Hepatocyte (in vitro differentiated cells): Measurements from ENCODE around the gene HVCN1. TPM values are rescaled to one million over a fixed set of nuclear protein-coding genes. Genes with fewer than 3 reads are reported as not detected.

Experiments
- DNase-seq: peaks from one replicate; pipeline ENCODE4 v3.0.0-alpha.2; 2016; ENCODE audit warnings: low spot score
- H2AFZ ChIP-seq: fragments of 200-600 bp; sonication (generic); 2 replicates; pipeline ENCODE4 v1.6.0; 2016; ENCODE audit warnings: antibody characterized with exemption, mild to moderate bottlenecking
- H3K27ac ChIP-seq: fragments of 200-600 bp; sonication (generic); 2 replicates; pipeline ENCODE4 v1.5.1; 2016; ENCODE audit warnings: mild to moderate bottlenecking
- H3K27me3 ChIP-seq: fragments of 200-600 bp; sonication (generic); 2 replicates; pipeline ENCODE4 v1.6.1; 2016
- H3K36me3 ChIP-seq: fragments of 200-600 bp; sonication (generic); replicated peaks from 2 replicates; pipeline ENCODE4 v1.5.1; 2016; ENCODE audit warnings: low read depth; ENCODE audit not compliant: insufficient read depth
- H3K4me1 ChIP-seq: fragments of 200-600 bp; sonication (generic); 2 replicates; pipeline ENCODE4 v1.5.1; 2016; ENCODE audit warnings: mild to moderate bottlenecking, moderate library complexity; ENCODE audit not compliant: insufficient read depth
- H3K4me2 ChIP-seq: fragments of 200-600 bp; sonication (generic); 2 replicates; pipeline ENCODE4 v1.6.0; 2016
- H3K4me3 ChIP-seq: fragments of 200-600 bp; sonication (generic); 2 replicates; pipeline ENCODE4 v1.5.1; 2016; ENCODE audit warnings: mild to moderate bottlenecking
- H3K79me2 ChIP-seq: fragments of 200-600 bp; sonication (generic); 2 replicates; pipeline ENCODE4 v1.6.0; 2017; ENCODE audit warnings: mild to moderate bottlenecking
- H3K9me2 ChIP-seq: fragments of 200-600 bp; sonication (generic); replicated peaks from 2 replicates; pipeline ENCODE4 v1.6.0; 2017; ENCODE audit warnings: mild to moderate bottlenecking; ENCODE audit not compliant: insufficient read depth
- H3K9me3 ChIP-seq: fragments of 200-600 bp; sonication (generic); 2 replicates; pipeline ENCODE4 v1.5.1; 2016; ENCODE audit warnings: low read depth, mild to moderate bottlenecking
- H4K20me1 ChIP-seq: fragments of 200-600 bp; sonication (generic); 2 replicates; pipeline ENCODE4 v1.6.0; 2016; ENCODE audit warnings: mild to moderate bottlenecking; ENCODE audit not compliant: insufficient read depth, poor library complexity, severe bottlenecking
- EZH2 ChIP-seq: fragments of 200-600 bp; sonication (generic); IDR thresholded peaks from 2 replicates; pipeline ENCODE4 v1.6.1; 2016; ENCODE audit warnings: antibody characterized with exemption, mild to moderate bottlenecking, borderline replicate concordance
- EZH2phosphoT487 ChIP-seq: fragments of 200-600 bp; sonication (generic); IDR thresholded peaks from one replicate; pipeline ENCODE4 v1.6.1; 2018; ENCODE audit warnings: antibody characterized with exemption, mild to moderate bottlenecking, low read depth, moderate library complexity; ENCODE audit not compliant: unreplicated experiment, severe bottlenecking
- WGBS: methylation state at CpG from one replicate; pipeline ENCODE4 v1.1.6; 2016; ENCODE audit warnings: low lambda C conversion rate; ENCODE audit errors: missing lambda C conversion rate; 5-methylcytosine and 5-hydroxymethylcytosine counted together
- polyA plus RNA-seq: library from polyadenylated mRNA; unstranded; fragments of >200 nt; fragmentation: Nextera tagmentation; extraction: Ambion mirVana; gene quantifications from 2 replicates; pipeline ENCODE4 v1.2.1, GENCODE V29; 2016
- total RNA-seq: library from RNA; depleted of rRNA; stranded (reverse); fragments of >200 nt; gene quantifications from 2 replicates; pipeline ENCODE4 v1.2.3, GENCODE V29; 2014
- TF ChIP-seq, protein P1 (sequence below): fragments of 200-600 bp; sonication (generic); IDR thresholded peaks from 2 replicates; pipeline ENCODE4 v1.5.1; 2016; ENCODE audit warnings: antibody characterized with exemption, mild to moderate bottlenecking; ENCODE audit not compliant: poor library complexity

The HVCN1 gene
- total and polyA plus RNA-seq, 2 experiments from 2014 or later, result 5.8 to 8.9 TPM

DNA sequence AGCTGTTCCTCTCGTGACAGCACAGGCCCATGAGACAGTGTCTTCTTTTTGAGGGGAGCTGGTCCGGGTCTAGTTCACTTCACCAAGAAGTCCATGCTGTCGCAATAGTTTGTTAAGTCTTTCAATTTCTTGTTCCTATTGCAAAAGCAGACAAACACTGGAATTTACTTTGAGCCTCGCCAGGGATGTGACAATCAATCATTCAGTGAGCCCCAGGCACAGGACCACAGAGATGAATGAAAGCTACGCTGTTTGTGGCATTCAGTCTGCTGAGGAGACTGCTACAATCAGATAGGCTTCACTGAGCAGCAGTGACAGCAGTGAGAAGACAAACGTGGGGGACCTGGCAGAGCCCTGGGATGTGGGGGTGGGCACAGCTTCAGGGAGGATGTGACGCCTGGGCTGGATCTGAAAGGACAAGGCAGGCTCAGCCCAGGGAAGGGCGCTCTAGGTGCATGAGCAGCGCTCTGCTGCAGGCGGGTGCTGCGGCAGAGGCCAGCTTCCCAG, 39.5 kb downstream of the HVCN1 start:
- 73% methylated on average over 11 of the region's 11 CpGs for WGBS
- H3K4me1 ChIP-seq, result no peaks in the 10 kb centered on the region
- no peak for TF ChIP-seq EZH2
- TF ChIP-seq, protein P1, sequence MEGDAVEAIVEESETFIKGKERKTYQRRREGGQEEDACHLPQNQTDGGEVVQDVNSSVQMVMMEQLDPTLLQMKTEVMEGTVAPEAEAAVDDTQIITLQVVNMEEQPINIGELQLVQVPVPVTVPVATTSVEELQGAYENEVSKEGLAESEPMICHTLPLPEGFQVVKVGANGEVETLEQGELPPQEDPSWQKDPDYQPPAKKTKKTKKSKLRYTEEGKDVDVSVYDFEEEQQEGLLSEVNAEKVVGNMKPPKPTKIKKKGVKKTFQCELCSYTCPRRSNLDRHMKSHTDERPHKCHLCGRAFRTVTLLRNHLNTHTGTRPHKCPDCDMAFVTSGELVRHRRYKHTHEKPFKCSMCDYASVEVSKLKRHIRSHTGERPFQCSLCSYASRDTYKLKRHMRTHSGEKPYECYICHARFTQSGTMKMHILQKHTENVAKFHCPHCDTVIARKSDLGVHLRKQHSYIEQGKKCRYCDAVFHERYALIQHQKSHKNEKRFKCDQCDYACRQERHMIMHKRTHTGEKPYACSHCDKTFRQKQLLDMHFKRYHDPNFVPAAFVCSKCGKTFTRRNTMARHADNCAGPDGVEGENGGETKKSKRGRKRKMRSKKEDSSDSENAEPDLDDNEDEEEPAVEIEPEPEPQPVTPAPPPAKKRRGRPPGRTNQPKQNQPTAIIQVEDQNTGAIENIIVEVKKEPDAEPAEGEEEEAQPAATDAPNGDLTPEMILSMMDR, result no peak
- TF ChIP-seq EZH2phosphoT487, result no peak
- no peak for DNase-seq
- no peak overlapping the region for H3K4me3 ChIP-seq
- H3K9me2 ChIP-seq, result no peaks in the 10 kb centered on the region
- no peaks in the 10 kb centered on the region for H3K27me3 ChIP-seq
- H4K20me1 ChIP-seq, result no peaks in the 10 kb centered on the region
- H3K9me3 ChIP-seq, result no peaks in the 10 kb centered on the region
- no peaks in the 10 kb centered on the region for H3K36me3 ChIP-seq
- H3K27ac ChIP-seq, result no peak overlapping the region
- no peak overlapping the region for H3K4me2 ChIP-seq
- H2AFZ ChIP-seq, result no peak overlapping the region
- H3K79me2 ChIP-seq, result no peaks in the 10 kb centered on the region

DNA sequence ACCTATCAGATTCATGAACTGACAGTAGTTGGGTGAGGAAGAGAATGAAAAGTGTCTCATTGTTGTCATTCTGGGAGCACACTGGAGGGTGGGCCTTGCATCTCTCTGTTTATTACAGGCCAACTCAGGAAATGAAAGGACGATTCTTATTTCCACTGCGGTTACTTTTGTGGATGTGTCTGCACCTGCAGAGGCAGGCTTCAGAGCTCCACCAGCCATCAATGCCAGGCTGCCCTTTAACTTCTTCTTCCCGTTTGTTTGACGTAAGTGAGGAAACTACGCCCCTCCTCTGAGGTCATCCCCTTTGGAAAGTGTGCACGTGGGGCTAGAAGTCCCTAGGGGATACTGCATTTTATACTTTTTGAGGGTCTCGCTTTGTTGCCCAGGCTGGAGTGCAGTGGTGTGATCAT, 41.3 kb downstream of the HVCN1 start:
- no peak overlapping the region for H2AFZ ChIP-seq
- TF ChIP-seq EZH2phosphoT487 (no peak), EZH2 (no peak)
- TF ChIP-seq, protein P1, result no peak
- no peak overlapping the region for H3K4me2 ChIP-seq
- DNase-seq, result no peak
- no peaks in the 10 kb centered on the region for H3K36me3 ChIP-seq
- 95% methylated on average over 7 of the region's 7 CpGs for WGBS
- no peaks in the 10 kb centered on the region for H4K20me1 ChIP-seq
- H3K79me2 ChIP-seq, result no peaks in the 10 kb centered on the region
- H3K27ac ChIP-seq, result no peak overlapping the region
- no peak overlapping the region for H3K4me3 ChIP-seq
- H3K9me2 ChIP-seq, result no peaks in the 10 kb centered on the region
- no peaks in the 10 kb centered on the region for H3K27me3 ChIP-seq
- no peaks in the 10 kb centered on the region for H3K4me1 ChIP-seq
- no peaks in the 10 kb centered on the region for H3K9me3 ChIP-seq

DNA sequence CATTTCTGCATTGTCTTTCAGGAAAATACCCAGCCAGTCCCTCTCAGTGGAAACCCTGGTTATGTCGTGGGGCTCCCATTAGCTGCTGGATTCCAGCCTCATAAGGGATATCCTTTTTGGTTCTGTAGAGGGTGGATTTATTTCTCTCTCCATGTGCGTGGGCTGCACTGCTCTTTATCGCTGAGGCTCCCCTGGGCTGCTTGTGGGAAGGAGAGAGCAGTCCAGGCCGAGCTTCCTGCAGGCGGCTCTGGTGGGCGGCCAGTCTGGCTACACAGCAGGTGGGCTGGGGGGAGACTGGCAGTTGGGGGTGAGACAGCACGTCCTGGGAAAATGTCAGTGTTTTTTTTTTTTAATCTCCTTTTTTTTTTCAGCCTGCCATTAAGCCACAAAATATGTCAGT, 47.4 kb downstream of the HVCN1 start:
- no peak overlapping the region for H2AFZ ChIP-seq
- 76% methylated on average over 7 of the region's 7 CpGs for WGBS
- no peaks in the 10 kb centered on the region for H4K20me1 ChIP-seq
- no peak overlapping the region for H3K4me3 ChIP-seq
- no peak for DNase-seq
- no peaks in the 10 kb centered on the region for H3K79me2 ChIP-seq
- no peaks in the 10 kb centered on the region for H3K9me3 ChIP-seq
- no peak overlapping the region for H3K27ac ChIP-seq
- H3K4me1 ChIP-seq, result no peaks in the 10 kb centered on the region
- H3K9me2 ChIP-seq, result no peaks in the 10 kb centered on the region
- H3K4me2 ChIP-seq, result no peak overlapping the region
- no peaks in the 10 kb centered on the region for H3K36me3 ChIP-seq
- H3K27me3 ChIP-seq, result no peaks in the 10 kb centered on the region
- TF ChIP-seq EZH2phosphoT487 (no peak), EZH2 (no peak)
- TF ChIP-seq, protein P1, result no peak
